CD8-positive, alpha-beta memory T cell (primary cell): ENCODE data around the gene PHTF2. TPM values are rescaled to one million over a fixed set of nuclear protein-coding genes. Genes with fewer than 3 reads are reported as not detected.
A peak's percentile ranks its signal among the peaks of the same experiment; 100 is the strongest.

Experiments used
- CTCF ChIA-PET: fragments of 350-600 bp; sonication (Branson Sonifier 250); formaldehyde crosslinking; loops from one replicate; lab custom pipeline; 2021; ENCODE audit warnings: antibody characterized with exemption; lab: Charles Lee
- POLR2A ChIA-PET: fragments of 350-600 bp; sonication (Branson Sonifier 250); formaldehyde crosslinking; loops from one replicate; lab custom pipeline; 2021; ENCODE audit warnings: antibody characterized with exemption; lab: Charles Lee
- DNase-seq, 5 donors: peaks; one replicate each; pipeline versions ENCODE4 v3.0.0 to v3.0.0-alpha.2; 2020 to 2022; ENCODE audit warnings: mixed read lengths in 1 of 5
- H3K27ac ChIP-seq: one replicate; pipeline ENCODE4 v1.7.0; 2013; ENCODE audit warnings: low read depth, mild to moderate bottlenecking, low read length, moderate library complexity
- H3K27me3 ChIP-seq: 2 replicates; pipeline ENCODE4 v1.7.0; 2013; ENCODE audit warnings: low read length, mild to moderate bottlenecking; ENCODE audit not compliant: insufficient read depth, poor library complexity, severe bottlenecking
- H3K36me3 ChIP-seq: 2 replicates; pipeline ENCODE4 v1.7.0; 2013; ENCODE audit warnings: mild to moderate bottlenecking, low read length, moderate library complexity; ENCODE audit not compliant: insufficient read depth
- H3K4me1 ChIP-seq: 2 replicates; pipeline ENCODE4 v1.7.0; 2013; ENCODE audit warnings: mild to moderate bottlenecking, low read length, moderate library complexity; ENCODE audit not compliant: insufficient read depth
- H3K4me3 ChIP-seq: 2 replicates; pipeline ENCODE4 v1.7.0; 2013; ENCODE audit warnings: mild to moderate bottlenecking, low read length
- H3K9me3 ChIP-seq: 2 replicates; pipeline ENCODE4 v1.7.0; 2013; ENCODE audit warnings: mild to moderate bottlenecking, low read length
- H3K27ac Mint-ChIP-seq, 8 donors: one replicate each; pipeline ENCODE4 v1.8.0; 2020 to 2021; ENCODE audit warnings: mixed read lengths in 8 of 8, mild to moderate bottlenecking in 6 of 8, inconsistent platforms in 3 of 8, moderate library complexity in 3 of 8
- H3K27me3 Mint-ChIP-seq, 2 donors: one replicate each; pipeline ENCODE4 v1.8.0; 2020 to 2021; ENCODE audit warnings: mixed read lengths in 2 of 2, mild to moderate bottlenecking in 1 of 2, moderate library complexity in 1 of 2
- H3K36me3 Mint-ChIP-seq, 3 donors: one replicate each; pipeline ENCODE4 v1.8.0; 2020 to 2021; ENCODE audit warnings: mixed read lengths in 3 of 3, inconsistent platforms in 1 of 3, mild to moderate bottlenecking in 1 of 3
- H3K4me1 Mint-ChIP-seq, 3 donors: one replicate each; pipeline ENCODE4 v1.8.0; 2020 to 2021; ENCODE audit warnings: mixed read lengths in 3 of 3, inconsistent platforms in 1 of 3, mild to moderate bottlenecking in 1 of 3
- H3K4me3 Mint-ChIP-seq, 7 donors: one replicate each; pipeline ENCODE4 v1.8.0; 2020 to 2021; ENCODE audit warnings: mixed read lengths in 7 of 7, mild to moderate bottlenecking in 6 of 7, moderate library complexity in 4 of 7, inconsistent platforms in 2 of 7
- H3K9me3 Mint-ChIP-seq, 5 donors: one replicate each; pipeline ENCODE4 v1.8.0; 2020 to 2022; ENCODE audit warnings: mixed read lengths in 5 of 5, mild to moderate bottlenecking in 3 of 5, moderate library complexity in 2 of 5, inconsistent platforms in 1 of 5
- polyA plus RNA-seq: library from polyadenylated mRNA; unstranded; fragments of 300-500 nt; fragmentation: Illumina TruSeq; gene quantifications from one replicate; pipeline ENCODE4 v1.2.3, GENCODE V29; 2021
- total RNA-seq, 2 experiments: library from RNA; stranded (reverse); gene quantifications; one replicate each; pipeline ENCODE4 v1.2.3, GENCODE V29; 2021

PHTF2 gene
- total and polyA plus RNA-seq, 3 experiments from 2014 or later = 13.7 to 44.5 (median 39.3) TPM

GRCh38 chr7:77796109-77796508, 2.5 kb upstream of the PHTF2 start:
- Mint-ChIP-seq H3K36me3 (peaks cover 0 to 29% (median 4%) of the 10 kb centered on the region in 3 donors), H3K27me3 (no peaks in the 10 kb centered on the region), H3K27ac (peak overlapping the region in 4 of 8 donors; percentile 7 to 47 (median 34)), H3K4me1 (peaks cover 55 to 71% (median 68%) of the 10 kb centered on the region in 3 donors), H3K9me3 (no peaks in the 10 kb centered on the region), H3K4me3 (peak overlapping the region in 6 of 7 donors; percentile 4 to 99 (median 91))
- Histone ChIP-seq H3K4me1 (peaks cover 31% of the 10 kb centered on the region), H3K9me3 (no peaks in the 10 kb centered on the region), H3K27ac (no peak overlapping the region), H3K36me3 (no peaks in the 10 kb centered on the region), H3K27me3 (no peaks in the 10 kb centered on the region), H3K4me3 (no peak overlapping the region)
- CTCF ChIA-PET = interaction anchor here (1.0 kb wide), 1 partner anchor 144 kb away, joined by 4 read pairs; no protein-coding TSS in a partner anchor
- no peak for DNase-seq
- POLR2A ChIA-PET = no interaction called here

DNA sequence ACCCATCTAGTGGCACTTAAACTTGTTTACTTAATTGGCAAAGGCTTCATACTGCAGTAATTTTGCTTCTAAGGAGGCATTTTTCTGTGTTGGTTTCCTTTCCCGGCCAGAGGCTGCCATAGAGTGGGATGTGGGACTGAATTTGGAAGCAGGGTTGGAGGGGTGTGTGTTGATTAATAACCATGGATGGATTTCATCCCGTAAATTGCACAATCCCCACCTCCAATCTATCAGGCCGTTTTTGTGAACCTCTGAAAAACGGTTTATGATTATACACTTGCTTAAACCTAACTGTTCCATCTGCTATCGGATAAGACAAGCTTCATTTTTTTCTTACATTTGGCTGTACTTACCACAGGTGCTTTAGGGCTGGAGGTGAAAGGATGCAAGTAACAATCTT, 1.6 kb upstream of the PHTF2 start:
- Histone ChIP-seq H3K36me3 (no peaks in the 10 kb centered on the region), H3K27me3 (no peaks in the 10 kb centered on the region), H3K4me3 (peak overlapping the region; percentile 91), H3K9me3 (no peaks in the 10 kb centered on the region), H3K27ac (peak overlapping the region; percentile 82), H3K4me1 (peaks cover 36% of the 10 kb centered on the region)
- H3K27ac Mint-ChIP-seq = peak overlapping the region in 4 of 8 donors; percentile 70 to 97 (median 90)
- ChIA-PET POLR2A (no interaction called here), CTCF (no interaction called here)
- DNase-seq = no peak
- no peaks in the 10 kb centered on the region for H3K9me3 Mint-ChIP-seq
- peaks cover 59 to 78% (median 75%) of the 10 kb centered on the region in 3 donors for H3K4me1 Mint-ChIP-seq
- H3K27me3 Mint-ChIP-seq = no peaks in the 10 kb centered on the region
- H3K4me3 Mint-ChIP-seq = peak overlapping the region; percentile 91 to 99 (median 96)
- H3K36me3 Mint-ChIP-seq = peaks cover 0 to 28% (median 4%) of the 10 kb centered on the region in 3 donors

DNA sequence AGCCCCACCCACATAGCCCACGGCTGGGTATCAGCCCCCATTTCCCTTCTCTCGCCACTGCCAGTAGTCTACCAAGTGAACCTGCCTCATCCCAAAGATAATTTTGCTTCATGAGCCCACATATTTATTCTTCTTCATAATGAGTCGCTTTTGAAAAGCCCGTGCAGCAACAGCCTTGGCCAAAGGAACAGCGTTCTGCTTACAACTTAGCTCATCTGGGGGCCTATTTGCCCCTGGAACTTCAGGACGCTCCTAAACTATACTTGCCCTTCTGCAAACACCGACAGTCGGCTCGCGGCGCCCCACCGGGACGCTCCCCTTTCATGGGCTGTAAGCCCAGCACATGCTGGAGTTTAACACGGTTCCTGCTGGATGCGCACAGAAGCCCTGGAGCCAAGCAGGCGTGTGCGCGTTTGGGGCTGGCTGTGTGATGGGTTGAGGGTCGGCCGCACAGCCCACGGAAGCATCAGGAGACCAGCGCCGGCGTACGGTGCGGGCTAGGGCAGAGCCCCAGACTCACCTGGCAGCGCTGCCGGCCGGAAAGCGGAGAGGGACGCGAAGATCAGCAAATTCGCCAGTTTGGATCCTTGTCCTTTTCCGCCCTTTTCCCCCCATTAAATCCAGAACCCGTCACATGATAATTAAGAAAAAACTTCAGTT, 709 bp upstream of the PHTF2 start:
- Histone ChIP-seq H3K36me3 (no peaks in the 10 kb centered on the region), H3K9me3 (no peaks in the 10 kb centered on the region), H3K27ac (peak overlapping the region; percentile 82), H3K27me3 (no peaks in the 10 kb centered on the region), H3K4me1 (peaks cover 45% of the 10 kb centered on the region), H3K4me3 (peak overlapping the region; percentile 91)
- Mint-ChIP-seq H3K4me3 (peak overlapping the region; percentile 91 to 99 (median 96)), H3K36me3 (peaks cover 0 to 28% (median 4%) of the 10 kb centered on the region in 3 donors), H3K4me1 (peaks cover 68 to 83% (median 79%) of the 10 kb centered on the region in 3 donors), H3K27me3 (no peaks in the 10 kb centered on the region), H3K9me3 (no peaks in the 10 kb centered on the region), H3K27ac (peak overlapping the region; percentile 70 to 98 (median 93))
- ChIA-PET POLR2A (interaction anchor here (0.7 to 1.1 kb wide), 4 partner anchors 14 to 222 kb away, joined by 3 to 5 read pairs (median 4); partner anchors contain the start of gene RSBN1L), CTCF (interaction anchor here (0.8 to 1.8 kb wide), 4 partner anchors 15 to 139 kb away, joined by 3 to 5 read pairs (median 4); no protein-coding TSS in a partner anchor)
- DNase-seq = no peak

GRCh38 chr7:77799078-77799964, 748 bp downstream of the PHTF2 start:
- ChIA-PET POLR2A (interaction anchor here (1.0 to 1.1 kb wide), 2 partner anchors 12 to 103 kb away, joined by 4 to 5 read pairs; partner anchors contain the start of gene RSBN1L), CTCF (interaction anchor here (0.9 to 2.1 kb wide), 6 partner anchors 12 to 101 kb away, joined by 3 to 7 read pairs (median 4); no protein-coding TSS in a partner anchor)
- Mint-ChIP-seq H3K9me3 (no peaks in the 10 kb centered on the region), H3K4me1 (peaks cover 77 to 90% (median 87%) of the 10 kb centered on the region in 3 donors), H3K27me3 (no peaks in the 10 kb centered on the region), H3K4me3 (peak overlapping the region; percentile 91 to 99 (median 96)), H3K36me3 (peaks cover 0 to 21% (median 0%) of the 10 kb centered on the region in 3 donors), H3K27ac (peak overlapping the region; percentile 70 to 98 (median 93))
- Histone ChIP-seq H3K27me3 (no peaks in the 10 kb centered on the region), H3K4me1 (peaks cover 60% of the 10 kb centered on the region), H3K27ac (peak overlapping the region; percentile 82), H3K4me3 (peak overlapping the region; percentile 91), H3K36me3 (no peaks in the 10 kb centered on the region), H3K9me3 (no peaks in the 10 kb centered on the region)
- DNase-seq = peak; percentile 6 to 49 (median 18)

GRCh38 chr7:77800158-77800557, 1.6 kb downstream of the PHTF2 start:
- peaks cover 79 to 90% (median 87%) of the 10 kb centered on the region in 3 donors for H3K4me1 Mint-ChIP-seq
- CTCF ChIA-PET = interaction anchor here (2.1 kb wide), 1 partner anchor 34 kb away, joined by 7 read pairs; no protein-coding TSS in a partner anchor
- H3K4me3 ChIP-seq = peak overlapping the region; percentile 91

GRCh38 chr7:77800730-77801129, 2.2 kb downstream of the PHTF2 start:
- H3K9me3 Mint-ChIP-seq = peaks cover 0 to 3% (median 0%) of the 10 kb centered on the region in 5 donors
- ChIA-PET POLR2A (no interaction called here), CTCF (no interaction called here)
- peak overlapping the region in 6 of 8 donors; percentile 4 to 94 (median 77) for H3K27ac Mint-ChIP-seq
- H3K4me1 Mint-ChIP-seq = peaks cover 82 to 91% (median 89%) of the 10 kb centered on the region in 3 donors
- H3K36me3 ChIP-seq = no peaks in the 10 kb centered on the region
- H3K27me3 Mint-ChIP-seq = no peaks in the 10 kb centered on the region
- DNase-seq = no peak
- no peaks in the 10 kb centered on the region for H3K9me3 ChIP-seq
- H3K36me3 Mint-ChIP-seq = peaks cover 0 to 18% (median 0%) of the 10 kb centered on the region in 3 donors
- H3K27me3 ChIP-seq = no peaks in the 10 kb centered on the region
- H3K27ac ChIP-seq = no peak overlapping the region
- peaks cover 63% of the 10 kb centered on the region for H3K4me1 ChIP-seq
- H3K4me3 ChIP-seq = peak overlapping the region; percentile 91
- H3K4me3 Mint-ChIP-seq = peak overlapping the region; percentile 91 to 99 (median 96)

More at GRCh38 chr7:77800158-77800557, 1.6 kb downstream of the PHTF2 start:
- Mint-ChIP-seq H3K9me3 (peaks cover 0 to 2% (median 0%) of the 10 kb centered on the region in 5 donors), H3K27ac (peak overlapping the region; percentile 60 to 94 (median 86)), H3K27me3 (no peaks in the 10 kb centered on the region), H3K36me3 (peaks cover 0 to 18% (median 0%) of the 10 kb centered on the region in 3 donors), H3K4me3 (peak overlapping the region; percentile 91 to 99 (median 96))
- peaks cover 63% of the 10 kb centered on the region for H3K4me1 ChIP-seq
- POLR2A ChIA-PET = no interaction called here
- H3K27ac ChIP-seq = peak overlapping the region; percentile 82
- no peaks in the 10 kb centered on the region for H3K36me3 ChIP-seq
- no peaks in the 10 kb centered on the region for H3K27me3 ChIP-seq
- no peaks in the 10 kb centered on the region for H3K9me3 ChIP-seq
- DNase-seq = no peak

GRCh38 chr7:77802557-77803405, 4.2 kb downstream of the PHTF2 start:
- no peak overlapping the region for H3K4me3 ChIP-seq
- no peak overlapping the region for H3K27ac ChIP-seq
- peaks cover 47% of the 10 kb centered on the region for H3K4me1 ChIP-seq
- no peaks in the 10 kb centered on the region for H3K36me3 ChIP-seq
- H3K27me3 ChIP-seq = no peaks in the 10 kb centered on the region
- H3K4me1 Mint-ChIP-seq = peaks cover 73 to 91% (median 84%) of the 10 kb centered on the region in 3 donors
- H3K36me3 Mint-ChIP-seq = peaks cover 7 to 17% (median 12%) of the 10 kb centered on the region in 3 donors
- peak overlapping the region; percentile 24 to 92 (median 64) for H3K27ac Mint-ChIP-seq
- H3K4me3 Mint-ChIP-seq = peak overlapping the region; percentile 29 to 67 (median 52)
- ChIA-PET CTCF (interaction anchor here (1.2 kb wide), 1 partner anchor 107 kb away, joined by 4 read pairs; the partner anchor contains the start of gene RSBN1L), POLR2A (interaction anchor here (0.9 to 1.1 kb wide), 2 partner anchors 18 to 105 kb away, joined by 3 read pairs; no protein-coding TSS in a partner anchor)
- peaks cover 11 to 15% (median 14%) of the 10 kb centered on the region in 5 donors for H3K9me3 Mint-ChIP-seq
- H3K27me3 Mint-ChIP-seq = no peaks in the 10 kb centered on the region
- no peak for DNase-seq
- H3K9me3 ChIP-seq = no peaks in the 10 kb centered on the region
